Activated T-helper 2 cell treated with anti-CD3 and anti-CD28 coated beads, Interferon-gamma antibody, Interleukin-2, Interleukin-4, amounts not matched to agents 10 μg/mL and 5 μg/mL and 100 μg/mL, durations not matched to agents 14 hours and 24 hours and 36 hours (primary cell): ENCODE measurements around the gene ERMARD. TPM values are rescaled to one million over a fixed set of nuclear protein-coding genes. Genes with fewer than 3 reads are reported as not detected.

Source experiments
- DNase-seq: peaks from one replicate; pipeline ENCODE4 v3.0.0; 2021; ENCODE audit warnings: low spot score
- H3K27ac Mint-ChIP-seq: one replicate; pipeline ENCODE4 v1.8.0; 2021; ENCODE audit warnings: mixed read lengths
- H3K27me3 Mint-ChIP-seq: one replicate; pipeline ENCODE4 v1.8.0; 2021; ENCODE audit warnings: low read depth, mixed read lengths
- H3K36me3 Mint-ChIP-seq: one replicate; pipeline ENCODE4 v1.8.0; 2021; ENCODE audit warnings: low read depth, mixed read lengths
- H3K4me1 Mint-ChIP-seq: one replicate; pipeline ENCODE4 v1.8.0; 2021; ENCODE audit warnings: low read depth, mixed read lengths
- H3K4me3 Mint-ChIP-seq: one replicate; pipeline ENCODE4 v1.8.0; 2021; ENCODE audit warnings: low read depth, mild to moderate bottlenecking, moderate library complexity, mixed read lengths
- H3K9me3 Mint-ChIP-seq: one replicate; pipeline ENCODE4 v1.8.0; 2021; ENCODE audit warnings: mixed read lengths
- intact Hi-C: fragments of 100-400 bp; cut with micrococcal nuclease; formaldehyde crosslinking; loops from one replicate; pipeline ENCODE4 v1.15.1; 2023
- total RNA-seq: library from RNA; stranded (reverse); gene quantifications from 2 replicates; pipeline ENCODE4 v1.2.3, GENCODE V29; 2022

Gene ERMARD
- total RNA-seq = 24.5 and 25.9 TPM in 2 replicates

DNA sequence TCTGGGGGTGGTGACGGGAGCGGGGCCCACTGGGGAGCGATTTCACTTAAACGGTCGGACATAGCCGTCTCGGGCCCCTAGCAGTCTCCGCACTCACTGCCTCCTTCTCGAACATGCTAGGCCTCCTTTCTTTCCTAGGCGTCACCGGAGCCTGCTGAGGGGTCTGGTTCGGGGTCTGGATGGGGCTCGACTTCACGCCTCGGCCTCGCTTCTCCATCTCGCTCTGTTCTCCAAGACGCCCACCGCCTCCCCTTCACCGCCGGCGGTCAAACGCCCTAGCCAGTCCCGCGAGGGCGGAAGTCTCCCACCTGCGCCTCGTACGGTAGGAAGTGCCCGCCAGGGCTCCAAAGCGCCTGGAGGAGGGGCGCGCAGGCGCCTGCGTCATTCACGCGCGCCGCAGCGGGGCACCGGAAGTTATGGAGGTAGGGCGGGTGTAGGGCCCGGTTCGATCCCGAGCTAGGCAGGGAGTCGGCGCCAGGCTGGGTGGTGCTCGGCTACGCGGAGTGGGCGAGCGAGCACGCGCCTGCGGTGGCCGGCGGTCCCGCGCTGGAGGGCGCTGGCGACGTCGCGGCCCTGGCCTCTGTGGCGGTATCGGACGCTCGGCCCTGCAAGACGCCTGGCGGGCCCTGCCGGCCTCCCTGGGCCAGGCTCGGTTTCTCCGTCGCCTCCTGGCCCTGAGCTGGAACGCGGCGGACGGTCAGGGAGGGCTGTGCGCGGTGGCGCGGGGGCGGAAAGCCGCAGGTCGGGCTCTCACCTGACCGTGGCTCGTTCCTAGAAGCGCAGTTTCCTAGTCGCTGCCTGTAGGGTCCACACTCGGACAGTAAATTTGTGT is at the start of gene ERMARD, which contains the start of gene DYNLT2:
Gene ERMARD, plus strand, starts transcription at position 381 of the 832 bp plus-strand sequence. Its CDS starts 36 bp downstream, at position 417.
Gene DYNLT2, minus strand, starts transcription at position 331 of the 832 bp plus-strand sequence. Its CDS starts 114 bp downstream, at position 217.
- Mint-ChIP-seq H3K27me3 (peaks cover 2% of the 10 kb centered on the region), H3K27ac (peak within 1 kb of the TSS; percentile 99), H3K4me3 (peak within 1 kb of the TSS; percentile 97), H3K9me3 (peaks cover 1% of the 10 kb centered on the region), H3K36me3 (peaks cover 19% of the 10 kb centered on the region), H3K4me1 (peaks cover 22% of the 10 kb centered on the region)
- DNase-seq = peak; percentile 93
- intact Hi-C loops = loop anchor here (1.0 to 10.0 kb wide), 7 partner anchors 28 to 833 kb away; partner anchors contain the start of genes C6orf120, FAM120B, PDCD2 and TBP

- H3K27ac Mint-ChIP-seq = peak within 1 kb of the TSS; percentile 84
- peak within 1 kb of the TSS; percentile 88 for H3K4me3 Mint-ChIP-seq
- peak; percentile 95 for DNase-seq
- no peaks in the 10 kb centered on the region for H3K27me3 Mint-ChIP-seq
- peaks cover 37% of the 10 kb centered on the region for H3K36me3 Mint-ChIP-seq
- no peaks in the 10 kb centered on the region for H3K9me3 Mint-ChIP-seq
- H3K4me1 Mint-ChIP-seq = peaks cover 39% of the 10 kb centered on the region
- intact Hi-C loops = loop anchor here (1.0 to 5.0 kb wide), 5 partner anchors 21 to 852 kb away; partner anchors contain the start of genes DYNLT2, ERMARD, FAM120B and TBP
These were observed 49.2 kb upstream of the ERMARD start, which contains the start of the genes C6orf120 and WDR27 for GRCh38 chr6:169701954-169702839. TSS of gene C6orf120 (plus strand) at chr6:169702126. CDS start at chr6:169702460, 334 bp downstream. TSS of gene WDR27 (minus strand) at chr6:169702029. CDS start at chr6:169689005, 13,024 bp downstream.

DNA sequence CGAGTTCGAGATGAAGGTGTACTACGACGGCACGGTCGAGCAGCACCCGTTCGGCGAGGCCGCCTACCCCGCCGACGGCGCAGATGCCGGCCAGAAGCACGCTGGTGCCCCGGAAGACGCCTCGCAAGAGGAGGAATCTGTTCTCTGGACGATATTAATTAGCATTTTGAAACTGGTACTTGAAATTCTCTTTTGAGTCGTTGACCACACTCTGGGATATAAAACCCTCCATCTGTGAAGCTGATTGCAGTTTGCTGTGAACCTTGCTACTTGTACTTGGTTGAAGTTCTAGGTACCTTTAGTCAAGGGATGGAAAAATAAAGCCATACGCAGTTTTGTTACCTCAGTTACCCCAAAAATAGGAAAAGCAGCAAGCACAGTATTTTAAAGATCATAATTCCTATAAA is 48.6 kb upstream of the ERMARD start:
- intact Hi-C loops = loop anchor here (1.0 to 5.0 kb wide), 5 partner anchors 20 to 851 kb away; partner anchors contain the start of genes DYNLT2, ERMARD, FAM120B and TBP
- no peaks in the 10 kb centered on the region for H3K9me3 Mint-ChIP-seq
- H3K4me1 Mint-ChIP-seq = peaks cover 39% of the 10 kb centered on the region
- H3K27ac Mint-ChIP-seq = peak overlapping the region; percentile 84
- H3K36me3 Mint-ChIP-seq = peaks cover 37% of the 10 kb centered on the region
- H3K4me3 Mint-ChIP-seq = peak overlapping the region; percentile 86
- DNase-seq = no peak
- no peaks in the 10 kb centered on the region for H3K27me3 Mint-ChIP-seq

DNA sequence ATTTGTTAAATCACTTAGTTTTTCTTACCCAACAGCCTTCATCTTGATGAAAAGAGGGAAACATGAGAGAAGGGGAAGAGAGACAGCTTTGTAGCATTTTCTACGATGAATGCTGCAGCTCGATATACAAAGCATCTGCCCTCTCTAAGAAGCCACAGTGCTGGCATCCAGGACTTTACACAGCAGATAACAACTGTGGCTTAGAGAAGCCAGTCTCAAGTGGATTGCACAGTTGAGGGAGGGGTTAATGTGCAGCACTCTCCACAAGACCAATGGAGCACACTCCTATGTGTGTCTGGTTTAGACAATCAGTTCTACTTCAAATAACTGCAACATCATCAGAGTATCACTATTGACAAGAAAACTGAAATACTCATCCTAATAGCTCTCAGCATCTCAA is 43.6 kb upstream of the ERMARD start:
- DNase-seq = no peak
- peak overlapping the region; percentile 52 for H3K27ac Mint-ChIP-seq
- intact Hi-C loops = no loop called here
- no peak overlapping the region for H3K4me3 Mint-ChIP-seq
- H3K4me1 Mint-ChIP-seq = peaks cover 37% of the 10 kb centered on the region
- H3K27me3 Mint-ChIP-seq = no peaks in the 10 kb centered on the region
- H3K9me3 Mint-ChIP-seq = no peaks in the 10 kb centered on the region
- H3K36me3 Mint-ChIP-seq = peaks cover 62% of the 10 kb centered on the region

DNA sequence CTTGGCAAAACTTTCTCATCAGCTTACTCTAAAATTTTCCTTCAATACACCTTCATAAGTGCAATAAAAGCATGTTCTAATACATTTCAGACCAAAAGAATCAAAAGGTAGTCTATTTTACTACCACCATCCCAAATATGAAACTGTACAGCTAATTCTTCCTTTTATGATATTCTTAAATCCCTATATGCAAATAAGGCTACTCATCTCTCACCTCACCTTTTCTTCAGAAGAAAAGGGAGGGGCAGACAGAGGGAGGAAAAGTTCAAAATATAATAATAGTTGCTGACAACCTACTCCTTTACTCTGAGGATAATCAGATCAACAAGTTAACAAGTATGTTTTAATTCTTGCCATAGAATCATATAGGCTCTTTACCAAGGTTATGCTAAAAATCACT is 42.1 kb upstream of the ERMARD start:
- Mint-ChIP-seq H3K36me3 (peaks cover 58% of the 10 kb centered on the region), H3K9me3 (no peaks in the 10 kb centered on the region), H3K4me3 (no peak overlapping the region), H3K4me1 (peaks cover 29% of the 10 kb centered on the region), H3K27me3 (no peaks in the 10 kb centered on the region), H3K27ac (no peak overlapping the region)
- intact Hi-C loops = no loop called here
- no peak for DNase-seq

DNA sequence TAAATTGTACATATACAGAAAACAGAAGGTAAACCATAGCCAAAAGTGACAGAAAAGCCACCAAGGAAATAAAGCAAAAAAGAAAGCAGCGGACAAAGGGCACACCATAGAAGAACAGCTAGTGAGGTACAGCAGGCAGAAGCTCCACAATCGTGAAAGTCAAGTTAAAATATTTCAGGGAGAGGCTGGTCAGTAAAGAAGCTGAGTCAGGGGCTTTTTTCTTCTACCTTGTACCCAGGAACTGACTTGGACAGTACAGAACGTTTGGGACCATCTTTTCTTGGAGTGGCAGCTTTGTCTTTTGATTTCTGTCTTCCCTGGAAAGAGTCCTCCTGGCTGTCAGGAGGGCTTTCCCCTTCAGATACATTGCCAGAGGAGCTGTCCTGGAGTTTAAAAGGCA is 41.4 kb upstream of the ERMARD start:
- no peaks in the 10 kb centered on the region for H3K9me3 Mint-ChIP-seq
- intact Hi-C loops = no loop called here
- no peak for DNase-seq
- peak overlapping the region; percentile 58 for H3K27ac Mint-ChIP-seq
- no peaks in the 10 kb centered on the region for H3K27me3 Mint-ChIP-seq
- no peak overlapping the region for H3K4me3 Mint-ChIP-seq
- peaks cover 61% of the 10 kb centered on the region for H3K36me3 Mint-ChIP-seq
- peaks cover 24% of the 10 kb centered on the region for H3K4me1 Mint-ChIP-seq

DNA sequence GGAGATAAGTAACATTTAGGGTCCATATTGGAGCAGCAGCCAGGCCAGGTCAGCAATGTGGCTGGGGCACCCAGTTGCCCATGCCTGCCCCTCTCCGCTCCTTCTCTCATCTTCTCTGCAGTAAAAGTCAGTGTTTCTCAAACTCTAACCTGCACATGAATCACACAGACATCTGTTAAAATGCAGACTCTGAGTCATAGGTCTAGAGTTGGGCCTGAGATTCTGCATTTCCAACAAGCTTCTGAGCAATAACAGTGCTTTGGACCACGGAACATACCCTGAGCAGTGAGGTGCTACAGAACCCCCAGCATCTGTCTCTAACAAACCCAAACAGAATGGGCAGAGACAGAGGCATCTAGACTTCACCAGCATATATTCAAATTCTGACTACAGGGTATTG is 37.2 kb upstream of the ERMARD start:
- intact Hi-C loops = no loop called here
- Mint-ChIP-seq H3K27ac (no peak overlapping the region), H3K9me3 (no peaks in the 10 kb centered on the region), H3K36me3 (peaks cover 71% of the 10 kb centered on the region), H3K27me3 (no peaks in the 10 kb centered on the region), H3K4me3 (no peak overlapping the region), H3K4me1 (peaks cover 10% of the 10 kb centered on the region)
- DNase-seq = no peak

DNA sequence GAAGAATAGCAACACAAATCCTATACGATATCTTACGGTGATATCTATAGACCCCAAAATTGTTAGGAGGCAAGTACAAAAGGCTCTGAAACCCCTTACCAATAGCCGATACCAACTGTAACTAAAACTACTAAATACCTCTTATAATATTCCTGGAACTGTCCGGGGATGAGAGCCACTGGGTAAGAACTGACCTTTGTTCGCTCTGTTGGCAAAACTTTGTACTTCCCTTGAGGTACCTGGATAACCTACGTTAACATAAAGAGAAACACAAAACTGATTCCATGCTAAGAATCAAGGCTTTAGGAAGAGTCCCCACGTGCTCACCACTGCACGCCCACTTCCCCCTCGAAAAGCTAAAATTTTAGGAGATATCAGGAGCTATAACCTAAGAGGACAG is 36.8 kb upstream of the ERMARD start:
- intact Hi-C loops = no loop called here
- H3K4me1 Mint-ChIP-seq = peaks cover 12% of the 10 kb centered on the region
- H3K36me3 Mint-ChIP-seq = peaks cover 71% of the 10 kb centered on the region
- DNase-seq = no peak
- H3K27me3 Mint-ChIP-seq = no peaks in the 10 kb centered on the region
- no peak overlapping the region for H3K4me3 Mint-ChIP-seq
- H3K27ac Mint-ChIP-seq = no peak overlapping the region
- H3K9me3 Mint-ChIP-seq = no peaks in the 10 kb centered on the region

- no peaks in the 10 kb centered on the region for H3K9me3 Mint-ChIP-seq
- DNase-seq = no peak
- H3K4me1 Mint-ChIP-seq = peaks cover 26% of the 10 kb centered on the region
- H3K27ac Mint-ChIP-seq = no peak overlapping the region
- intact Hi-C loops = no loop called here
- H3K27me3 Mint-ChIP-seq = no peaks in the 10 kb centered on the region
- peaks cover 59% of the 10 kb centered on the region for H3K36me3 Mint-ChIP-seq
- no peak overlapping the region for H3K4me3 Mint-ChIP-seq
These were observed 32.3 kb upstream of the ERMARD start for GRCh38 chr6:169719117-169719516.

DNA sequence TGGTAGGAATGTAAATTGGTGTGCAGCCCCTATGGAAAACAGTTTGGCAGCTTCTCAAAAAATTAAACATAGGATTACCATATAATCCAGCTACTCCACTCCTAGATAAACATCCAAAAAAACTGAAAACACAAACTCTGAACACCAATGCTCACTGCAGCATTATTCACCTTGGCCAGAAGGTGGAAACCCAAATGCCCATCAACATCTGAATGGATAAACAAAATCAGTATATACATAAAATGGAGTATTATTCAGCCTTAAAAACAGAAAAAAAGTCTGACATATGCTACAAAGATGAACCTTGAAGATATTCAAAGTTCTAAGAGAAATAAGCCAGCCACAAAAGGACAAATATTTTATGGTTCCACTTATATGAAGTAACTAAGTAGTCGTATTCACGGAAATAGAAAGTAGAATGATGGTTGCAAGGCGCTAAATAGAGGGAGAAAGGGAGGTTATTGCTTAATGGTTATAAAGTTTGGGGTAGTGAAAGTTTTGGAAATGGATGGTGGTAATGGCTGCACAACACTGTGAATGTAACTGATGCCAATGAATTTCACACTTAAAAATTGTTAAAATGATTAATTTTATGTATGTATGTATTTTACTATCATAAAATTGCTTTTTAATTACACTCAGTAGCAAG is 31.1 kb upstream of the ERMARD start:
- no peak overlapping the region for H3K27ac Mint-ChIP-seq
- no peak for DNase-seq
- no peak overlapping the region for H3K4me3 Mint-ChIP-seq
- H3K36me3 Mint-ChIP-seq = peaks cover 51% of the 10 kb centered on the region
- intact Hi-C loops = loop anchor here (10.0 kb wide), 1 partner anchor 574 kb away; the partner anchor contains the start of gene DLL1
- peaks cover 25% of the 10 kb centered on the region for H3K4me1 Mint-ChIP-seq
- H3K27me3 Mint-ChIP-seq = no peaks in the 10 kb centered on the region
- H3K9me3 Mint-ChIP-seq = no peaks in the 10 kb centered on the region

GRCh38 chr6:169722362-169723199 is 28.8 kb upstream of the ERMARD start:
- H3K27ac Mint-ChIP-seq = peak overlapping the region; percentile 97
- H3K9me3 Mint-ChIP-seq = no peaks in the 10 kb centered on the region
- peak overlapping the region; percentile 97 for H3K4me3 Mint-ChIP-seq
- peaks cover 34% of the 10 kb centered on the region for H3K4me1 Mint-ChIP-seq
- no peak for DNase-seq
- H3K27me3 Mint-ChIP-seq = peaks cover 2% of the 10 kb centered on the region
- peaks cover 34% of the 10 kb centered on the region for H3K36me3 Mint-ChIP-seq
- intact Hi-C loops = loop anchor here (1.0 to 10.0 kb wide), 4 partner anchors 20 to 832 kb away; partner anchors contain the start of genes C6orf120, DLL1, DYNLT2 and ERMARD
